IPS-15b (cell line): ENCODE results near the gene INHA.

Source experiments
- H3K27me3 ChIP-seq: one replicate; pipeline ENCODE4 v1.6.1; 2013; ENCODE audit warnings: low read length; ENCODE audit not compliant: control insufficient read depth, insufficient read depth
- H3K36me3 ChIP-seq: one replicate; pipeline ENCODE4 v1.6.1; 2013; ENCODE audit warnings: low read length; ENCODE audit not compliant: control insufficient read depth, insufficient read depth
- H3K4me1 ChIP-seq: one replicate; pipeline ENCODE4 v1.6.1; 2013; ENCODE audit warnings: mild to moderate bottlenecking, low read length; ENCODE audit not compliant: control insufficient read depth, insufficient read depth
- H3K4me3 ChIP-seq: one replicate; pipeline ENCODE4 v1.5.1; 2013; ENCODE audit warnings: low read depth, low read length
- H3K9ac ChIP-seq: one replicate; pipeline ENCODE4 v1.6.1; 2013; ENCODE audit warnings: low read depth, mild to moderate bottlenecking, low read length
- H3K9me3 ChIP-seq: one replicate; pipeline ENCODE4 v1.6.1; 2013; ENCODE audit warnings: mild to moderate bottlenecking, low read length; ENCODE audit not compliant: control insufficient read depth, insufficient read depth

The INHA gene

DNA sequence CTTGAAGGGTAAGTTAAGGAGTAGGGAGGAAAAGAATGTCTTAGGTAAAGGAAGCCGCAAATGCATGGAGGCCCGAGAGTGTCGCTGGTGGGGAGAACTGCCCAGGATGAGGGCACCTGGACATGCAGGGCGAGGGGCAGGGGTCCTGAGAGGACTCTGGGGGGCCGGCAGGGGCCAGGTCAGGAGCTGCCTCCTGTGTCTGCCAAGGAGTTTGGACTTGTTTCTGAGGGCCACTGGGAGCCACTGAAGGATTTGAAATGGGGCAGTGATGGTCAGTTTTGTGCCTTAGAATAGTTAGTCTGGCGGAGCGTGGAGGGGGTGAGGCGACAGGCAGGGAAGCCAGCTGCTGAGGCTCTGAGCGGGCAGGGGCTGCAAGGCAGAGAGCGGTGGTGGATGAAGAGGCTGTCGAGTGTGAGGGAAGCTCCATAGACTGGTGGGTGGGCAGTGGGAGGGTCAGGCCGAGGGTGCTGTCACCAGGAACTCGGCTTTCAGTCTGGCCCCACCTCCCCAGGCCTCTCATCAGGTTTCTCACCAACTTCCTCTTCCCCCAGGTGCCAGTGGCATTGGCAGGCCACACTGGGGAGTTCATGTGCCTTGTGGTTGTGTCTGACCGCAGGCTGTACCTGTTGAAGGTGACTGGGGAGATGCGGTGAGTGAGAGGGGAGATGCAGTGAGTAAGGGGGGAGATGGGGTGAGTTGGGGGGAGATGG is 40.6 kb downstream of the INHA start:
- Histone ChIP-seq H3K4me1 (no peaks in the 10 kb centered on the region), H3K36me3 (peaks cover 25% of the 10 kb centered on the region), H3K9me3 (no peaks in the 10 kb centered on the region), H3K27me3 (no peaks in the 10 kb centered on the region), H3K9ac (no peak overlapping the region), H3K4me3 (no peak overlapping the region)

DNA sequence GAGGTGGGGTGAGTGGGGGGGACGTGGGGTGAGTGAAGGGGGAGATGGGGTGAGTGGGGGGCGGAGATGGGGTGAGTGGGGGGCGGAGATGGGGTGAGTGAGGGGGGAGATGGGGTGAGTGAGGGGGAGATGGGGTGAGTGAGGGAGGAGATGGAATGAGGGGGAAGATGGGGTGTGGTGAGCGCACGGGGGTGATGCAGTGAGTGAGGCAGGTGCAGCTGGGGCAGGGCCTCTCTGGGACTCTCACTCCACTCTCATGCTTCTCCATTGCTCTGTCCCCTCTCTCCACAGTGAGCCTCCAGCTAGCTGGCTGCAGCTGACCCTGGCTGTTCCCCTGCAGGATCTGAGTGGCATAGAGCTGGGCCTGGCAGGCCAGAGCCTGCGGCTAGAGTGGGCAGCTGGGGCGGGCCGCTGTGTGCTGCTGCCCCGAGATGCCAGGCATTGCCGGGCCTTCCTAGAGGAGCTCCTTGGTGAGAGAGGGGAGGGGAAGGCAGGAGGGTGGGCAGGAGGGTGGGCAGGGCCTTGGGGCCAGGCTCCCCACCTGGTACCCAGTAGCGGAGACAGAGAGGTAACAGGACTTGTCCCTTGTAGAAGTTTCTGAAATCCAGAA is 41.5 kb downstream of the INHA start:
- Histone ChIP-seq H3K27me3 (no peaks in the 10 kb centered on the region), H3K36me3 (peaks cover 17% of the 10 kb centered on the region), H3K4me1 (no peaks in the 10 kb centered on the region), H3K9ac (no peak overlapping the region), H3K9me3 (no peaks in the 10 kb centered on the region), H3K4me3 (no peak overlapping the region)

DNA sequence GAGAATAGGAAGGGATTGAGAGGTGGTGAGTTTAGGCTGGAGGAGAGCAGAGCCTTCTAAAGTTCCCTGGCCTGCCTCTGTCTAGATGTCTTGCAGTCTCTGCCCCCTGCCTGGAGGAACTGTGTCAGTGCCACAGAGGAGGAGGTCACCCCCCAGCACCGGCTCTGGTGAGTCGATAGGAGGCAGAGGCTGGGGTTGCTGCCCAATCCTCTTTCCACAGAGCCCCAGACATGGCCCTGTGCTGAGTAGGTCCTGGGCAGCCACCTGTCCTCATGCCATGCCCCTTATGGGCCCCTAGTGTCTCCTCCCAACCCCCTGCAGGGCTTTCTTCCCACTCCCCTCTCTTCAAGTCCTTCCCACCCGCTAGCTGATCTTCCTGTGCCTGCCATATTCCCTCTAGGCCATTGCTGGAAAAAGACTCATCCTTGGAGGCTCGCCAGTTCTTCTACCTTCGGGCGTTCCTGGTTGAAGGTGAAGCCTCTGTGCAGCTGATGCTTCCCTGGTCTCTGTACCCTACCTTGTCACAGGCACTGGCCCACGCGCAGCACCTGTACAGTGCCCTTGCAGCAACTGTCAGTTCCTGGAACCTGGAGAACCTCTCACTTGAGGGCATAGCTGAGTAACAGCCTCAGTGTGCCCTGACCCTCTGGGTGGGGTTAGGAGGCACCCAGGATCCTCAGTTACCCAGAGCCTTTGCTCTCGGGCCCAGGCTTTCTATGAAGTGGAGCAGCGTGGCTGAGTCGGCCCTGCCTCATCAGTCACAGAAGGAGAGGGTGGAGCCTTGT is 42.2 kb downstream of the INHA start:
- H3K9me3 ChIP-seq, result no peaks in the 10 kb centered on the region
- peaks cover 12% of the 10 kb centered on the region for H3K36me3 ChIP-seq
- H3K9ac ChIP-seq, result no peak overlapping the region
- no peaks in the 10 kb centered on the region for H3K27me3 ChIP-seq
- H3K4me3 ChIP-seq, result no peak overlapping the region
- H3K4me1 ChIP-seq, result no peaks in the 10 kb centered on the region

DNA sequence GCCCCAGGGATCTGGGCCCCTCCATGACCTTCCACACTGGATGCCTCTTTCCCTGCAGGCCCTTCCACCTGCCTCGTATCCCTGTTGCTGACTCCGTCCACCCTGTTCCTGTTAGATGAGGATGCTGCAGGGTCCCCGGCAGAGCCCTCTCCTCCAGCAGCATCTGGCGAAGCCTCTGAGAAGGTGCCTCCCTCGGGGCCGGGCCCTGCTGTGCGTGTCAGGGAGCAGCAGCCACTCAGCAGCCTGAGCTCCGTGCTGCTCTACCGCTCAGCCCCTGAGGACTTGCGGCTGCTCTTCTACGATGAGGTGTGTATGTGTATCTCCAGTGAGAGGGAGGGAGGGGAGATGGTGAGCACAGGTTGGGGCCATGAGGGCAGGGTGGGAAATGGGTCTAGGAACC is 42.9 kb downstream of the INHA start:
- H3K9ac ChIP-seq, result no peak overlapping the region
- no peaks in the 10 kb centered on the region for H3K27me3 ChIP-seq
- peaks cover 10% of the 10 kb centered on the region for H3K36me3 ChIP-seq
- H3K4me3 ChIP-seq, result no peak overlapping the region
- H3K9me3 ChIP-seq, result no peaks in the 10 kb centered on the region
- H3K4me1 ChIP-seq, result no peaks in the 10 kb centered on the region

DNA sequence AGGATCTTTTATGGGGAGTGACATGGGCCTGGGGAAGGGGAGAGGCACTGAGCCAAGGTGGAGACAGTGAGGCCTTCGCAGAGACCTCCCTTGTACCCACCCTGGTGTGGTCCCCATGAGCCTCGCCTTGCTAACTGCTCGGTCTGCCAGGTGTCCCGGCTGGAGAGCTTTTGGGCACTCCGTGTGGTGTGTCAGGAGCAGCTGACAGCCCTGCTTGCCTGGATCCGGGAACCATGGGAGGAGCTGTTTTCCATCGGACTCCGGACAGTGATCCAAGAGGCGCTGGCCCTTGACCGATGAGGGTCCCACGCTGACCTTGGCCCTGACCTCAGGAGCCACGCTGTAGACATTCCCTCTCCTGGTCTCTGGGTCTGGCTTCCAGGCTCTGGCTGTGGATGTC is 43.8 kb downstream of the INHA start:
- H3K9me3 ChIP-seq, result no peaks in the 10 kb centered on the region
- no peak overlapping the region for H3K4me3 ChIP-seq
- peaks cover 10% of the 10 kb centered on the region for H3K36me3 ChIP-seq
- no peak overlapping the region for H3K9ac ChIP-seq
- H3K4me1 ChIP-seq, result no peaks in the 10 kb centered on the region
- no peaks in the 10 kb centered on the region for H3K27me3 ChIP-seq

DNA sequence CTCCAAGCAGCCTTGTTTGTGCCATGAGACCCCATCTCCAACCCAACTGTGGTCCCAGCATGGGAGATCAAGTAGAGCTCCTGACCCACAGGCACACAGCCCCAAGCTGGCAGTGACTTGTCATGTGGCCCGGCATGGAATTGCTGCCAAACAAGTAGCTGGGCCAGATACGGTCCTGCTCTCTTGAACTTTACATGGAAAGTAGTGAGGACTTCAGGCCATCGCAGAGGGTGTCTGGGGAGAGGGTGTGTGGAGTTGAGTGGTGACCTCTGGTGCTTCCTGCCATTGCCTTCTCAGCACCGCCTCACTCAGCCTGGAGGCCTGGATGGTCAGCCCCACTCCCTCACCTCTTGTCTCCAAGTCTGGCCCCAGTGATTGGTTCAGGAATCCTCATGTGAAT is 44.4 kb downstream of the INHA start:
- Histone ChIP-seq H3K9ac (no peak overlapping the region), H3K4me3 (no peak overlapping the region), H3K9me3 (no peaks in the 10 kb centered on the region), H3K27me3 (no peaks in the 10 kb centered on the region), H3K36me3 (peaks cover 10% of the 10 kb centered on the region), H3K4me1 (no peaks in the 10 kb centered on the region)

DNA sequence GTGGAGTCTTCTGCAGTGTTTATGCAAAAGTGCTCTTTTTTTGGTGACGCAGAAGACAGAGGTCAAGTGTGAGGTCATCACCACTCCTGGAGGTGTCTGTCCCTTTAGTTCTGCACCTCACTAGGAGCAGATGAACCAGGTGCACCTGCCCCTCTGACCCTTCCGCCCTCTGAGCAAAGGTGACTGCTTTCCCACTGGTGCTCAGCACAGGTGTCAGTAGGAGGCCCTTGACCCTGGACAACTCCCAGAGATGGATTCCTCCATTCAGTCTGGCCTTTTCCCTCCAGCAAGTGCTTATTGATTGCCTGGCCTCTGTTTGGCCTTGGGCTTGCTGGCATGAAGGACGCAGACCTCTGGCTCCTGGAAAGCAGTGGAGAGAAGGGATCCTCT is 46.6 kb downstream of the INHA start:
- Histone ChIP-seq H3K9me3 (no peaks in the 10 kb centered on the region), H3K9ac (no peak overlapping the region), H3K27me3 (peaks cover 2% of the 10 kb centered on the region), H3K36me3 (peaks cover 5% of the 10 kb centered on the region), H3K4me1 (no peaks in the 10 kb centered on the region), H3K4me3 (no peak overlapping the region)

DNA sequence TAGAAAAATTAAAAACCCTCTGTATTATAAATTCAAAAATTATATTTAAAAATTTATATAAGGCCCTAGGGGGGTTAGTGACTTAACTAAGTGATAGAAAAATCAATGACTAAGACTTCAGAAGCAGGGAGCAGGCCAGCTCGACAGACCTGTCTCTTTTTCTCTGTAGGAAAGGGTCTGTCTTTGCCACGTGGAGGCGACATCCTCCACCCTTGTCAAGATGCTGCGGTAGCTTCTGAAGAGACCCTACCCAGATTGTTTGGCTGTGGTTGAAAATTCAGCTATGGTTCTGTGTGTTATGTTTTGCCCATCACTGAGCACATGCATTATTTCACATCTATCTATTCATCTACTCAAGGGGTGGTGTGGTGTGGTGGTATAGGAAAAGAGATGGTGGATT is 47.1 kb downstream of the INHA start:
- Histone ChIP-seq H3K9ac (no peak overlapping the region), H3K9me3 (no peaks in the 10 kb centered on the region), H3K27me3 (peaks cover 2% of the 10 kb centered on the region), H3K36me3 (peaks cover 5% of the 10 kb centered on the region), H3K4me1 (no peaks in the 10 kb centered on the region), H3K4me3 (no peak overlapping the region)

DNA sequence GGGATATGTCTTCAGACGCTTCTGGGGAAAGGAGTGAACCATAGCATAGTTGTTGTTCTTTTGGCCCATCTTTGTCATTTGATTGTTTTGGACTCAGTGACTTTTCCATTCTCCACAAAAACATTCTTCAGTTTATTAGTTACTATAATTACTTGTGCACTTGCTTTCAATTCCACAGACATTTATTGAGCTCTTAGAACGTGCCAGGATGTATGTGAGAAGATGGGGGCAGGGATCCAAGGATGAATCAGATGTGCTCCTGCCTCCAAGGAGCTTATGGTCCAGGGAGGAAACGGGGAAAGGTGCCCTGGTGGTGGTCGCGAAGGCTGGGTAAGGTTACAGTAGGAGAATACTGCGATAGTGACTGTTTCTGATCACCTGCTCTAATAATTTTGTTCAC is 48.4 kb downstream of the INHA start:
- Histone ChIP-seq H3K36me3 (no peaks in the 10 kb centered on the region), H3K4me3 (no peak overlapping the region), H3K9me3 (no peaks in the 10 kb centered on the region)

DNA sequence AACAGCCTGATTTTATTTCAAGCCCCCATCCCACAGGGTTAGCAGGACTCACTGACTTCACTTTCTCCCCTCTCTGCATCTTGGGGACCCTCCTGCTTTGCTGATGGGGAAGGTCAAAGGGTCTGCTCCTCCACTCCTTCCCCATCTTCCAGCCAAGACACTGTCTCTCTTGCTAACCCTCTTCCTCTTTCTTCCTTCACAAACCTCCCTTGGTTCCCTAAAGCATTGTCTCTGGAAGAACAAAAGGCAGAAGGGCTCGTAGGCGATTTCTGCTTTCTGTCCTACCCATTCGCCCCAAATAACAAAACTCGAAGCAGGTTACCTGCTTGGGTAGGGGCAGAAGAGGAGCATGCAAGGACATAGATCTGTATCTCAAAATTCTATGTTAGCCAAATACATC is 49.8 kb downstream of the INHA start:
- H3K4me1 ChIP-seq, result peaks cover 3% of the 10 kb centered on the region
- H3K4me3 ChIP-seq, result no peak overlapping the region
- H3K9ac ChIP-seq, result no peak overlapping the region
- H3K36me3 ChIP-seq, result no peaks in the 10 kb centered on the region
- H3K9me3 ChIP-seq, result no peaks in the 10 kb centered on the region
- H3K27me3 ChIP-seq, result peaks cover 10% of the 10 kb centered on the region

More for the DNA sequence above, 48.4 kb downstream of the INHA start:
- no peaks in the 10 kb centered on the region for H3K4me1 ChIP-seq
- no peak overlapping the region for H3K9ac ChIP-seq
- peaks cover 2% of the 10 kb centered on the region for H3K27me3 ChIP-seq

DNA sequence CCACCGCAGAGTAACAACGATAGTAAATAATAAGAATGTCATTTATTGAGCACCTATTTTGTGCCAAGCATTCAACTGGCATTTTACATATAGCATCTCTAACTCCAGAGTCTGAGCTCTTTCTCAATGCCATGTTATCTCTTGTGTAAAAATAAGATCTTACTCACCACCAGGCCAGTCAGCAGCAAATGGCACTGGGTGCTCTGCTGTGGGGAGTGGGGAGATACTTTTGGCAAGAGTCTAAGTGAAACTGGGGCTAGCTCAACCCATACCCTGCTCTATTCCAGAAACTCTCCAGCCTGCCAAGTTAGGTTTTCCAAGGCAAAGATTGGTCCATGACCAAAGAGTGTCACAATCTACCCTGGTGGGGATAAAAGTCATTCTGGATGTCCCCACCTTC is 50.4 kb downstream of the INHA start:
- peaks cover 10% of the 10 kb centered on the region for H3K27me3 ChIP-seq

DNA sequence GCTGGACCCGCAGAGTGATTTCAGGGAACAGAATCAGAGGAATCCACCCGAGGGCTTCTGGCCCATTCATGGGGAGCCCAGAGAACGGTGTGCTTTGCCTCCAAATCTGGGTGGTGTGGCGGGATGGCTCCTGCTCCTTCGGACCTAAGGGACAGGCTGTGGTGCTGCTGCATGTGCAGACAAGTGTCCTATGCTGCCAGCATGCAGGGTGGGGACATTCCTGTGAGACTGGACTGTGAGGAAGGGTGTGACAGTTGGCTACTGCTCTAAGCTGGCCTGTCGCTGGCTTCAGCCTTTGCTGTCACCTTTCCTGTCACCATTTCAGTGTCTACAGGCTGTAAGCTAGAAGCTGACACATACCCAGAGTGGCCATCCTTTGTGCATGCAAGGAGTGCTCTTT is 52.5 kb downstream of the INHA start:
- Histone ChIP-seq H3K27me3 (peaks cover 10% of the 10 kb centered on the region), H3K9ac (no peak overlapping the region), H3K4me1 (peaks cover 3% of the 10 kb centered on the region), H3K9me3 (no peaks in the 10 kb centered on the region), H3K36me3 (no peaks in the 10 kb centered on the region), H3K4me3 (no peak overlapping the region)

More for the DNA sequence above, 50.4 kb downstream of the INHA start:
- Histone ChIP-seq H3K4me1 (peaks cover 3% of the 10 kb centered on the region), H3K4me3 (no peak overlapping the region), H3K9ac (no peak overlapping the region), H3K9me3 (no peaks in the 10 kb centered on the region), H3K36me3 (no peaks in the 10 kb centered on the region)
